Right lobe of liver (tissue), 6 donors: ENCODE results near the gene CAP1. TPM values are rescaled to one million over a fixed set of nuclear protein-coding genes. Genes with fewer than 3 reads are reported as not detected.
"Not testable (repeated sequence)": the region's sequence is repeated elsewhere in the genome, so short reads cannot be mapped to it uniquely, and the experiment has no call there.

Experiments used
- ATAC-seq, 4 donors: fragments of 200-7000 bp; cut with Tn5 transposase; one replicate each; pipeline ENCODE4 v1.9.1; 2020; ENCODE audit warnings: mild to moderate bottlenecking in 4 of 4, moderate library complexity in 4 of 4
- DNase-seq, 3 donors: peaks; one replicate each; pipeline ENCODE4 v3.0.0-alpha.2; 2020
- H3K27ac ChIP-seq, 3 donors: fragments of 200-600 bp; one replicate each; pipeline ENCODE4 v1.8.0; 2022
- H3K27me3 ChIP-seq, 2 donors: fragments of 200-600 bp; one replicate each; pipeline ENCODE4 v1.8.0; 2022
- H3K36me3 ChIP-seq, 4 donors: fragments of 200-600 bp; sonication (generic) in 1 of 4; one replicate each; pipeline versions ENCODE4 v1.5.1 to v1.8.0; 2017 to 2022; ENCODE audit warnings: control low read depth in 1 of 4
- H3K4me1 ChIP-seq, 4 donors: fragments of 200-600 bp; sonication (generic) in 1 of 4; one replicate each; pipeline versions ENCODE4 v1.5.1 to v1.8.0; 2017 to 2022; ENCODE audit warnings: control low read depth in 1 of 4
- H3K4me3 ChIP-seq, 3 donors: fragments of 200-600 bp; one replicate each; pipeline ENCODE4 v1.8.0; 2022
- H3K9me3 ChIP-seq, 4 donors: fragments of 200-600 bp; sonication (generic) in 1 of 4; one replicate each; pipeline versions ENCODE4 v1.5.1 to v1.8.0; 2017 to 2022; ENCODE audit warnings: control low read depth in 1 of 4
- CTCF ChIP-seq, 4 donors: fragments of 200-600 bp in 3 of 4; fragments of 450-650 bp in 1 of 4; IDR thresholded peaks; one replicate each; pipeline versions ENCODE4 v1.5.1 to v1.8.0; 2016 to 2022; ENCODE audit warnings: antibody characterized with exemption in 4 of 4, mild to moderate bottlenecking in 2 of 4
- POLR2A ChIP-seq: fragments of 450-650 bp; IDR thresholded peaks from one replicate; pipeline ENCODE4 v1.6.1; 2017; ENCODE audit warnings: antibody characterized with exemption, mild to moderate bottlenecking
- WGBS: methylation state at CpG from one replicate; pipeline ENCODE4 v1.1.6; 2018; ENCODE audit warnings: low coverage, low lambda C conversion rate; ENCODE audit not compliant: insufficient coverage; ENCODE audit errors: missing lambda C conversion rate; 5-methylcytosine and 5-hydroxymethylcytosine counted together
- intact Hi-C, 2 donors: fragments of 100-400 bp; cut with DNase I; formaldehyde crosslinking; loops; one replicate each; pipeline versions ENCODE4 v1.11.2 to v1.14.1; 2022
- total RNA-seq, 6 experiments: library from RNA; depleted of rRNA in 2 of 6; stranded (reverse); fragments of >200 nt in 2 of 6; fragmentation: NEBNext Ultra II Directional in 3 of 6; extraction: Animal tissue kit (Norgen Biotek cat#: 25700) in 3 of 6; gene quantifications; one replicate each; pipeline versions ENCODE4 v1.1.0 to v1.2.4, GENCODE V29; 2016 to 2023
- donor health status: DM: no; HTN: yes; CAD: no.
- donor health status: DM: no; HTN: no; CAD: no.
- donor health status: DM: no; HTN: no; CAD: no.
- donor health status: DM: no; HTN: yes; CAD: no.
- donor health status: DM: no; HTN: yes; CAD: no.

CAP1 gene
- total RNA-seq, 6 experiments from 2014 or later: 93.1 to 152 (median 128) TPM

GRCh38 chr1:40030528-40031135 lies 9.9 kb upstream of the CAP1 start:
- H3K27ac ChIP-seq: no peak overlapping the region
- intact Hi-C loops: loop anchor here in 1 of 2 donors (10.0 kb wide), 1 partner anchor 216 kb away; no protein-coding TSS in a partner anchor
- ATAC-seq (no peak), DNase-seq (no peak)
- H3K27me3 ChIP-seq: no peaks in the 10 kb centered on the region
- H3K36me3 ChIP-seq: no peaks in the 10 kb centered on the region
- TF ChIP-seq POLR2A: no peak
- WGBS: 72% methylated on average over 3 of the region's 3 CpGs
- H3K4me3 ChIP-seq: no peak overlapping the region
- H3K9me3 ChIP-seq: peaks cover 0 to 3% (median 0%) of the 10 kb centered on the region in 4 donors
- no peaks in the 10 kb centered on the region for H3K4me1 ChIP-seq

- Histone ChIP-seq H3K27me3 (no peaks in the 10 kb centered on the region), H3K27ac (no peak overlapping the region), H3K4me3 (no peak overlapping the region), H3K36me3 (no peaks in the 10 kb centered on the region), H3K9me3 (no peaks in the 10 kb centered on the region), H3K4me1 (peaks cover 0 to 3% (median 0%) of the 10 kb centered on the region in 4 donors)
- intact Hi-C loops: loop anchor here in 1 of 2 donors (10.0 kb wide), 1 partner anchor 218 kb away; no protein-coding TSS in a partner anchor
- ATAC-seq (peak; percentile 71 to 83 (median 77)), DNase-seq (peak in 1 of 3 donors; percentile 57)
- WGBS: 40% methylated on average over 4 of the region's 4 CpGs
- TF ChIP-seq POLR2A (no peak), CTCF (IDR thresholded peaks at IDR 0.05) (peak; percentile 61 to 86 (median 71))
These were observed 8.2 kb upstream of the CAP1 start for GRCh38 chr1:40032240-40032891.

- TF ChIP-seq CTCF (IDR thresholded peaks at IDR 0.05): no peak
- TF ChIP-seq POLR2A: no peak
- WGBS: 55% methylated on average over 2 of the region's 2 CpGs
- no peak overlapping the region for H3K27ac ChIP-seq
- H3K9me3 ChIP-seq: no peaks in the 10 kb centered on the region
- H3K4me3 ChIP-seq: no peak overlapping the region
- DNase-seq (no peak), ATAC-seq (no peak)
- no peaks in the 10 kb centered on the region for H3K27me3 ChIP-seq
- no peaks in the 10 kb centered on the region for H3K36me3 ChIP-seq
- peaks cover 0 to 14% (median 0%) of the 10 kb centered on the region in 4 donors for H3K4me1 ChIP-seq
- intact Hi-C loops: loop anchor here in 1 of 2 donors (10.0 kb wide), 1 partner anchor 220 kb away; no protein-coding TSS in a partner anchor
These were observed 5.7 kb upstream of the CAP1 start for GRCh38 chr1:40034869-40035268.

GRCh38 chr1:40036574-40036973 lies 4.0 kb upstream of the CAP1 start:
- Histone ChIP-seq H3K4me3 (no peak overlapping the region), H3K9me3 (no peaks in the 10 kb centered on the region), H3K36me3 (no peaks in the 10 kb centered on the region), H3K4me1 (peaks cover 0 to 18% (median under 1%) of the 10 kb centered on the region in 4 donors), H3K27ac (no peak overlapping the region), H3K27me3 (no peaks in the 10 kb centered on the region)
- ATAC-seq (no peak), DNase-seq (peak in 1 of 3 donors; percentile 43)
- TF ChIP-seq POLR2A (no peak), CTCF (IDR thresholded peaks at IDR 0.05) (no peak)
- intact Hi-C loops: loop anchor here in 1 of 2 donors (10.0 kb wide), 1 partner anchor 222 kb away; no protein-coding TSS in a partner anchor
- 31% methylated on average over 4 of the region's 4 CpGs for WGBS

- WGBS: 92% methylated on average over 7 of the region's 8 CpGs
- H3K27ac ChIP-seq: not testable (repeated sequence)
- intact Hi-C loops: loop anchor here in 1 of 2 donors (10.0 kb wide), 1 partner anchor 222 kb away; no protein-coding TSS in a partner anchor
These were observed 3.3 kb upstream of the CAP1 start for GRCh38 chr1:40037254-40037653.

More at GRCh38 chr1:40037254-40037653, 3.3 kb upstream of the CAP1 start:
- not testable (repeated sequence) for H3K4me3 ChIP-seq, H3K9me3 ChIP-seq, H3K27me3 ChIP-seq, H3K36me3 ChIP-seq, DNase-seq, ATAC-seq
- peaks cover 0 to 22% (median 4%) of the 10 kb centered on the region in 4 donors for H3K4me1 ChIP-seq
